Coronary artery (tissue), 2 donors: ENCODE measurements around the gene NUP37.

Experiments
- DNase-seq: peaks from one replicate; pipeline ENCODE4 v3.0.0-alpha.2; 2017; ENCODE audit warnings: low spot score
- H3K27ac ChIP-seq, 2 donors: fragments of 200-600 bp; sonication (generic); one replicate each; pipeline ENCODE4 v1.5.1; 2016 to 2019
- H3K4me3 ChIP-seq: fragments of 200-600 bp; sonication (generic); 2 replicates; pipeline ENCODE4 v1.5.1; 2016; ENCODE audit warnings: mild to moderate bottlenecking, moderate library complexity
- CTCF ChIP-seq: fragments of 200-600 bp; sonication (generic); IDR thresholded peaks from one replicate; pipeline ENCODE4 v1.5.1; 2019; ENCODE audit warnings: antibody characterized with exemption

The NUP37 gene

GRCh38 chr12:102067574-102068258 is 52.2 kb downstream of the NUP37 start:
- Histone ChIP-seq H3K27ac (no peak overlapping the region), H3K4me3 (no peak overlapping the region)
- DNase-seq, result no peak
- no peak for TF ChIP-seq CTCF

- DNase-seq, result no peak
- no peak overlapping the region for H3K27ac ChIP-seq
- TF ChIP-seq CTCF, result no peak
- no peak overlapping the region for H3K4me3 ChIP-seq
Measured at GRCh38 chr12:102064476-102064875, 55.4 kb downstream of the NUP37 start.

- no peak for DNase-seq
- no peak for TF ChIP-seq CTCF
- no peak overlapping the region for H3K4me3 ChIP-seq
- H3K27ac ChIP-seq, result no peak overlapping the region
Measured at GRCh38 chr12:102063069-102063468, 56.8 kb downstream of the NUP37 start.

- TF ChIP-seq CTCF, result no peak
- peak overlapping the region; percentile 97 for H3K4me3 ChIP-seq
- DNase-seq, result no peak
- no peak overlapping the region for H3K27ac ChIP-seq
Measured at GRCh38 chr12:102062419-102062806, 57.5 kb downstream of the NUP37 start.

- no peak for TF ChIP-seq CTCF
- Histone ChIP-seq H3K4me3 (peak within 1 kb of the TSS; percentile 97), H3K27ac (peak within 1 kb of the TSS; percentile 95 to 98)
- DNase-seq, result peak; percentile 98
Measured at GRCh38 chr12:102061560-102062418, 58.1 kb downstream of the NUP37 start, which contains the start of gene WASHC3. WASHC3 (minus strand) TSS chr12:102061991; CDS start chr12:102061962, 29 bp downstream.

- no peak for TF ChIP-seq CTCF
- no peak for DNase-seq
- Histone ChIP-seq H3K27ac (peak overlapping the region; percentile 95 to 98), H3K4me3 (peak overlapping the region; percentile 97)
Measured at GRCh38 chr12:102061096-102061559, 58.8 kb downstream of the NUP37 start.
